H1 (cell line): ENCODE results near the gene LRRC43. TPM values are rescaled to one million over a fixed set of nuclear protein-coding genes. Genes with fewer than 3 reads are reported as not detected.

Experiments used
- CTCF ChIA-PET: fragments of 300-600 bp; sonication (Branson Sonifier 250); formaldehyde crosslinking; loops from one replicate; lab custom pipeline; 2021; ENCODE audit not compliant: partially characterized antibody; lab: Charles Lee
- POLR2A ChIA-PET: fragments of 300-600 bp; sonication (Branson Sonifier 250); formaldehyde crosslinking; loops from one replicate; lab custom pipeline; 2021; ENCODE audit warnings: inconsistent platforms; ENCODE audit not compliant: partially characterized antibody; lab: Charles Lee
- DNase-seq, 2 experiments: peaks; one replicate each; pipeline versions ENCODE4 v3.0.0 to v3.0.0-alpha.2; 2010 to 2022; ENCODE audit warnings: low spot score in 2 of 2, low read depth in 1 of 2, mixed read lengths in 1 of 2
- FAIRE-seq: peaks from 2 replicates; lab custom pipeline; 2011; peaks lifted over from hg19 to GRCh38; lab: Jason Lieb, UNC
- H2AFZ ChIP-seq: 2 replicates; pipeline ENCODE4 v1.8.1; 2012; ENCODE audit warnings: low read length, inconsistent platforms
- H2AK5ac ChIP-seq: 2 replicates; pipeline ENCODE4 v1.6.1; 2013; ENCODE audit warnings: low read depth, low read length
- H2BK120ac ChIP-seq: replicated peaks from 2 replicates; pipeline ENCODE3; 2013; ENCODE audit warnings: low read depth, low read length, inconsistent platforms
- H2BK12ac ChIP-seq: 2 replicates; pipeline ENCODE4 v1.6.1; 2013; ENCODE audit warnings: low read depth, low read length
- H2BK15ac ChIP-seq: 2 replicates; pipeline ENCODE4 v1.6.1; 2013; ENCODE audit warnings: low read length
- H2BK20ac ChIP-seq: 2 replicates; pipeline ENCODE4 v1.6.1; 2013; ENCODE audit warnings: low read length
- H2BK5ac ChIP-seq: 2 replicates; pipeline ENCODE4 v1.6.1; 2013; ENCODE audit warnings: low read depth, low read length
- H3K14ac ChIP-seq: 2 replicates; pipeline ENCODE4 v1.6.1; 2013; ENCODE audit warnings: inconsistent platforms; ENCODE audit not compliant: insufficient read length
- H3K18ac ChIP-seq: 2 replicates; pipeline ENCODE4 v1.6.1; 2013; ENCODE audit warnings: low read length; ENCODE audit errors: extremely low read depth
- H3K23ac ChIP-seq: 2 replicates; pipeline ENCODE4 v1.6.1; 2013; ENCODE audit warnings: inconsistent platforms; ENCODE audit not compliant: insufficient read length
- H3K23me2 ChIP-seq: 2 replicates; pipeline ENCODE4 v1.6.1; 2013; ENCODE audit warnings: low read depth, low read length
- H3K27ac ChIP-seq: 2 replicates; pipeline ENCODE4 v1.6.1; 2011; ENCODE audit warnings: low read depth, low read length, inconsistent platforms
- H3K27me3 ChIP-seq, 4 experiments: replicated peaks in 1 of 4; 1 replicate in 1 of 4; 2 replicates in 3 of 4; pipeline versions ENCODE4 v1.6.1 to v1.8.1; 2011 to 2013; ENCODE audit warnings: low read length in 3 of 4, mild to moderate bottlenecking in 3 of 4, inconsistent platforms in 2 of 4, mixed read lengths in 2 of 4, moderate library complexity in 1 of 4; ENCODE audit not compliant: control insufficient read depth in 3 of 4, insufficient read depth in 3 of 4; ENCODE audit errors: extremely low read depth in 1 of 4
- H3K36me3 ChIP-seq, 4 experiments: 2 replicates each; pipeline versions ENCODE4 v1.6.1 to v1.8.1; 2011 to 2013; ENCODE audit warnings: mild to moderate bottlenecking in 4 of 4, low read length in 3 of 4, moderate library complexity in 2 of 4, control low read depth in 1 of 4, inconsistent platforms in 1 of 4; ENCODE audit not compliant: insufficient read depth in 4 of 4, control insufficient read depth in 2 of 4
- H3K4ac ChIP-seq: replicated peaks from 2 replicates; pipeline ENCODE3; 2013; ENCODE audit warnings: low read length, low read depth, mixed read lengths, inconsistent platforms; ENCODE audit not compliant: insufficient read length
- H3K4me1 ChIP-seq, 4 experiments: replicated peaks in 1 of 4; 1 replicate in 1 of 4; 2 replicates in 3 of 4; pipeline versions ENCODE4 v1.6.1 to v1.8.1; 2011 to 2013; ENCODE audit warnings: low read length in 3 of 4, inconsistent platforms in 2 of 4, mixed read lengths in 1 of 4; ENCODE audit not compliant: insufficient read depth in 4 of 4, control insufficient read depth in 3 of 4
- H3K4me2 ChIP-seq, 2 experiments: 2 replicates each; pipeline versions ENCODE4 v1.6.1 to v1.8.1; 2011 to 2013; ENCODE audit warnings: low read depth in 2 of 2, low read length in 2 of 2, control low read depth in 1 of 2, inconsistent platforms in 1 of 2, mild to moderate bottlenecking in 1 of 2; ENCODE audit not compliant: insufficient read depth in 1 of 2
- H3K4me3 ChIP-seq, 4 experiments: fragments of 200-600, 300-600 bp in 1 of 4; sonication (generic), shearing (Covaris generic), sonication (Bioruptor Twin) in 1 of 4; 2 replicates each; pipeline versions ENCODE4 v1.5.1 to v1.8.1; 2011 to 2016; ENCODE audit warnings: low read length in 4 of 4, low read depth in 3 of 4, control low read depth in 2 of 4, inconsistent platforms in 2 of 4, mild to moderate bottlenecking in 2 of 4, mixed read lengths in 1 of 4, moderate library complexity in 1 of 4; ENCODE audit not compliant: insufficient read depth in 2 of 4; ENCODE audit errors: extremely low read depth in 1 of 4
- H3K56ac ChIP-seq: replicated peaks from 2 replicates; pipeline ENCODE3; 2013; ENCODE audit warnings: low read depth, mild to moderate bottlenecking, mixed read lengths, low read length, inconsistent platforms; ENCODE audit not compliant: insufficient read length
- H3K79me1 ChIP-seq: 2 replicates; pipeline ENCODE4 v1.6.1; 2013; ENCODE audit warnings: low read depth, low read length, control low read depth
- H3K79me2 ChIP-seq, 2 experiments: 2 replicates each; pipeline versions ENCODE4 v1.6.1 to v1.8.1; 2012 to 2013; ENCODE audit warnings: low read length in 2 of 2, mild to moderate bottlenecking in 2 of 2, inconsistent platforms in 1 of 2; ENCODE audit not compliant: insufficient read depth in 2 of 2, control insufficient read depth in 1 of 2
- H3K9ac ChIP-seq, 4 experiments: replicated peaks in 1 of 4; 1 replicate in 1 of 4; 2 replicates in 3 of 4; pipeline versions ENCODE4 v1.6.1 to v1.8.1; 2011 to 2013; ENCODE audit warnings: low read depth in 3 of 4, low read length in 3 of 4, control low read depth in 2 of 4, mild to moderate bottlenecking in 2 of 4, moderate library complexity in 2 of 4, inconsistent platforms in 1 of 4; ENCODE audit errors: extremely low read depth in 1 of 4
- H3K9me3 ChIP-seq, 2 experiments: 2 replicates each; pipeline versions ENCODE4 v1.6.1 to v1.8.1; 2012 to 2013; ENCODE audit warnings: mild to moderate bottlenecking in 2 of 2, moderate library complexity in 2 of 2, control low read depth in 1 of 2, inconsistent platforms in 1 of 2, low read depth in 1 of 2, low read length in 1 of 2, mixed read lengths in 1 of 2; ENCODE audit not compliant: insufficient read depth in 2 of 2
- H4K20me1 ChIP-seq, 2 experiments: replicated peaks in 1 of 2; 2 replicates each; pipeline versions ENCODE3 to v1.8.1; 2011 to 2013; ENCODE audit warnings: inconsistent platforms in 2 of 2, low read length in 2 of 2, mild to moderate bottlenecking in 1 of 2; ENCODE audit not compliant: insufficient read depth in 2 of 2, control insufficient read depth in 1 of 2
- H4K5ac ChIP-seq: 2 replicates; pipeline ENCODE4 v1.6.1; 2013; ENCODE audit warnings: low read length, low read depth, mixed read lengths, inconsistent platforms; ENCODE audit not compliant: insufficient read length
- H4K8ac ChIP-seq: 2 replicates; pipeline ENCODE4 v1.8.0; 2013; ENCODE audit warnings: mild to moderate bottlenecking, moderate library complexity, low read length, inconsistent platforms; ENCODE audit not compliant: insufficient read depth; ENCODE audit errors: extremely low read depth
- H4K91ac ChIP-seq: replicated peaks from 2 replicates; pipeline ENCODE3; 2013; ENCODE audit warnings: low read length, mixed read lengths, inconsistent platforms; ENCODE audit not compliant: insufficient read length
- CBX5 ChIP-seq: fragments of 300-800, 300-1000 bp; sonication (generic); IDR thresholded peaks from 2 replicates; pipeline ENCODE4 v1.7.1; 2016; ENCODE audit warnings: antibody characterized with exemption, low read length, low read depth
- CBX8 ChIP-seq: fragments of 300-800, 300-1000 bp; sonication (generic); IDR thresholded peaks from 2 replicates; pipeline ENCODE4 v1.7.1; 2016; ENCODE audit warnings: low read depth, low read length, borderline replicate concordance
- CEBPB ChIP-seq: IDR thresholded peaks from 2 replicates; pipeline ENCODE4 v1.6.1; 2012; ENCODE audit warnings: low read depth, low read length
- CREB1 ChIP-seq: IDR thresholded peaks from 2 replicates; pipeline ENCODE4 v1.6.1; 2012; ENCODE audit warnings: inconsistent platforms
- EZH2 ChIP-seq: fragments of 200-600 bp; sonication (generic); IDR thresholded peaks from 2 replicates; pipeline ENCODE4 v1.7.1; 2012; ENCODE audit warnings: low read depth, mild to moderate bottlenecking, moderate library complexity, low read length, inconsistent platforms; ENCODE audit not compliant: severe bottlenecking
- GTF2F1 ChIP-seq: IDR thresholded peaks from 2 replicates; pipeline ENCODE4 v1.6.1; 2012; ENCODE audit warnings: low read depth, low read length, improper control_type of control experiment, borderline replicate concordance
- HDAC6 ChIP-seq: IDR thresholded peaks from one replicate; pipeline ENCODE4 v1.7.1; 2012; ENCODE audit warnings: low read depth, mild to moderate bottlenecking, inconsistent platforms, low read length, moderate library complexity
- POLR2AphosphoS5 ChIP-seq: IDR thresholded peaks from 2 replicates; pipeline ENCODE4 v1.6.1; 2011; ENCODE audit warnings: low read depth, low read length
- SAP30 ChIP-seq: fragments of 300-600 bp; sonication (generic); IDR thresholded peaks from 2 replicates; pipeline ENCODE4 v1.7.1; 2012; ENCODE audit warnings: low read length, moderate library complexity, mild to moderate bottlenecking, inconsistent platforms; ENCODE audit not compliant: insufficient read depth, insufficient replicate concordance
- SP2 ChIP-seq: IDR thresholded peaks from 2 replicates; pipeline ENCODE4 v1.6.1; 2012; ENCODE audit warnings: mild to moderate bottlenecking, low read length, inconsistent platforms
- YY1 ChIP-seq: IDR thresholded peaks from 2 replicates; pipeline ENCODE4 v1.6.1; 2011; ENCODE audit warnings: low read depth, mild to moderate bottlenecking, low read length
- WGBS, 2 experiments: shearing (Covaris generic) in 1 of 2; methylation state at CpG; one replicate each; pipeline versions ENCODE4 v1.1.6 to v1.1.7; 2013 to 2015; ENCODE audit warnings: low lambda C conversion rate in 2 of 2, mixed read lengths in 2 of 2, inconsistent platforms in 1 of 2, low coverage in 1 of 2, missing lambda C conversion rate in 1 of 2; ENCODE audit not compliant: insufficient replicate concordance in 2 of 2, insufficient coverage in 1 of 2, insufficient read length in 1 of 2; ENCODE audit errors: extremely low coverage in 1 of 2, missing lambda C conversion rate in 1 of 2; 5-methylcytosine and 5-hydroxymethylcytosine counted together
- polyA plus RNA-seq, 7 experiments: library from polyadenylated mRNA; depleted of rRNA in 3 of 7; stranded (reverse) in 5 of 7; unstranded in 2 of 7; fragments of >200 nt in 5 of 7; fragments of 200-250 nt in 2 of 7; gene quantifications; 1 replicate in 5 of 7; 2 replicates in 1 of 7; 4 replicates in 1 of 7; pipeline versions ENCODE4 v1.2.1 to v1.2.3, GENCODE V29; 2011 to 2013; ENCODE audit warnings: missing spikeins in 2 of 7, mixed read lengths in 2 of 7
- total RNA-seq: library from RNA; stranded (reverse); fragmentation: NEBNext Ultra II Directional; extraction: Animal tissue kit (Norgen Biotek cat#: 25700); gene quantifications from 2 replicates; pipeline ENCODE4 v1.2.1, GENCODE V29; 2021

Gene LRRC43
- total and polyA plus RNA-seq, 2 of the 8 experiments (the other 6 are each of a cell fraction or from before 2014, with no cell fraction given): 0.35 to 0.44 TPM

- POLR2A ChIA-PET: interaction anchor here (1.3 kb wide), 1 partner anchor 11 kb away, joined by 4 read pairs; no protein-coding TSS in a partner anchor
- FAIRE-seq (no peak), DNase-seq (no peak)
- Histone ChIP-seq H3K36me3 (no peaks in the 10 kb centered on the region), H3K4me3 (no peak overlapping the region), H3K4me2 (no peak overlapping the region), H3K9me3 (no peaks in the 10 kb centered on the region), H2AFZ (no peak overlapping the region), H2BK15ac (no peak overlapping the region), H4K8ac (no peak overlapping the region), H2AK5ac (no peak overlapping the region), H3K23me2 (no peaks in the 10 kb centered on the region), H4K5ac (no peak overlapping the region), H3K14ac (no peak overlapping the region), H3K27me3 (no peaks in the 10 kb centered on the region), H3K18ac (no peak overlapping the region), H2BK12ac (no peak overlapping the region), H3K23ac (no peak overlapping the region), H3K79me1 (no peaks in the 10 kb centered on the region), H2BK120ac (no peak overlapping the region), H3K79me2 (no peaks in the 10 kb centered on the region), H3K27ac (no peak overlapping the region), H3K4me1 (no peaks in the 10 kb centered on the region), H4K91ac (no peak overlapping the region), H2BK5ac (no peak overlapping the region), H2BK20ac (no peak overlapping the region), H3K9ac (no peak overlapping the region), H4K20me1 (no peaks in the 10 kb centered on the region), H3K4ac (no peak overlapping the region), H3K56ac (no peak overlapping the region)
- 93% methylated on average over 7 of the region's 7 CpGs; no CpG with 5 or more reads in 1 of the 2 experiments for WGBS, 2 experiments
- CTCF ChIA-PET: interaction anchor here (0.7 to 2.6 kb wide), 8 partner anchors 13 to 104 kb away, joined by 3 to 16 read pairs (median 5); no protein-coding TSS in a partner anchor
- TF ChIP-seq CREB1 (no peak), HDAC6 (no peak), CBX8 (no peak), SAP30 (no peak), YY1 (no peak), EZH2 (no peak), CEBPB (no peak), GTF2F1 (no peak), SP2 (no peak), CBX5 (no peak), POLR2AphosphoS5 (no peak)
Measured at GRCh38 chr12:122158700-122159285, 24.1 kb upstream of the LRRC43 start.
